ENCODE results near the gene EAPP. TPM values are rescaled to one million over a fixed set of nuclear protein-coding genes. Genes with fewer than 3 reads are reported as not detected.
"Not testable (repeated sequence)": the region's sequence is repeated elsewhere in the genome, so short reads cannot be mapped to it uniquely, and the experiment has no call there.

EAPP gene
- total RNA-seq, 2 experiments from 2014 or later: 28.6 to 35.8 TPM

DNA sequence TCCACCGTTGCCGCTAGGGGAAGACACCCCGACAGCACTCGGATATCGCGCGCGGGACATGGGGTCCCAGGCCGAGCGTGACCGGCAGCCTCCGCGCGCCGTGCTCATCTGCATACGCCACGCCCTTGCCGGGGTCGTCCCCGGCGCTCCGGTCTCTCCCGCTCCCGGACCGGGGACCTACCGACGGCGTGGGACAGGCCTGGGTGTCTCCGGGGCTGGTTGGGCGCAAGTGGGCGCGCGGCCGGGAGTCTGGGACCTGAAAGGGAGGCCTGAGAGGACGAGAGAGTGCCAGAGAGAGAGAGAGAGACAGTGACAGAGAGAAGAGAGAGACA lies 17.0 kb upstream of the EAPP start:
- H4K20me1 ChIP-seq (ENCODE audit: insufficient read depth, low read length); H3K9me2 ChIP-seq (ENCODE audit: insufficient read depth, low read length); H3K27ac ChIP-seq (ENCODE audit: low read depth, low read length, poor library complexity, severe bottlenecking); H2AFZ ChIP-seq (ENCODE audit: low read length); POLR2A ChIA-PET; intact Hi-C loops (cut with micrococcal nuclease; ENCODE audit: unreplicated experiment); H3K9me3 ChIP-seq (ENCODE audit: low read length); DNase-seq (ENCODE audit: low spot score); H3K4me2 ChIP-seq (ENCODE audit: low read length); H3K36me3 ChIP-seq (ENCODE audit: insufficient read depth, low read length); BruUV-seq (replicated peaks); CTCF ChIA-PET (ENCODE audit: unreplicated experiment); H3K79me2 ChIP-seq (ENCODE audit: insufficient read depth, low read depth, low read length); H3K4me3 ChIP-seq (ENCODE audit: low read depth, low read length, poor library complexity, severe bottlenecking): not testable (repeated sequence)
- peaks cover 12% of the 10 kb centered on the region for H3K4me1 ChIP-seq (ENCODE audit: insufficient read depth, low read length, poor library complexity, severe bottlenecking)

DNA sequence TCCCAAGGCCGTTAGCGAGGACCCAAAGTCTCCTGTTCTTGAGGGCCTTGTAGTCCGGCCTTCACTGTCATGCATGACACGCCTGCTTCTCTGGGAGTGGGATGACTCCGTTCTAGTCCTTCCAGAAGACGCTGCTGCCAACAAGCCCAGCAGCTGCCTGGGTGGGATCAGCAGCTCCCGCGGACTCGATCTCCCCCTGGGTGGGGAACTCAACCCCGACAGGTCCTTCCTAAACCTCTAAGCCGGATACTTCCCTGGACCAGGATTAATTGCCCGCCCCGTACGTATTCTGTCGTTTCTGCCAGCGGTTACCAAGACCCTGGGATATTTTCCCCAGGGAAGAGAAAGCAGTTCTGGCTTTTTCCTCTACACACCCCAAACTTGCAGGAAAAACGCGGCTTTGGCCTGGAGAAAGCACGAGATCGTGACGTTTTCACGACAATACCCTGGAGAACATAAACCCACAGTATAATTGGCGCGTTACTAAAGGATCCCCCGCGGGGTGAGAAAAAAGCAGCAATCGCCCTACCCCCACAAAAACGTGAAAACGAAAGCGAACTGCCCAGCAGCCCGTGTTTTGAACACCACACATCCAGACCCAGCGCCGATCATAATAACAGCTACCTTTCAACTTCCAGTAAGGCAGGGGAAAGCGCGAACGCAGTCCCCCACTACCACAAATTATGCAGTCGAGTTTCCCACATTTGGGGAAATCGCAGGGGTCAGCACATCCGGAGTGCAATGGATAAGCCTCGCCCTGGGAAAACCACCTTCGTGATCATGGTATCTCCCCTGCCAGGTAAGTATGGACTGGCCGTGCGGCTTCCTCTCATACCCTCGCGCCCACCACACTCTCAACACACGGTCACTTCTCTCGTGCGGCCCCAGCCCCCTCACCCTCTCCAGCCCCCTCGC lies 16.3 kb upstream of the EAPP start:
- H3K36me3 ChIP-seq (ENCODE audit: insufficient read depth, low read length); H2AFZ ChIP-seq (ENCODE audit: low read length); H3K4me3 ChIP-seq (ENCODE audit: low read depth, low read length, poor library complexity, severe bottlenecking); H3K79me2 ChIP-seq (ENCODE audit: insufficient read depth, low read depth, low read length); POLR2A ChIA-PET; intact Hi-C loops (cut with micrococcal nuclease; ENCODE audit: unreplicated experiment); H3K9me3 ChIP-seq (ENCODE audit: low read length); BruUV-seq (replicated peaks); H3K4me2 ChIP-seq (ENCODE audit: low read length); CTCF ChIA-PET (ENCODE audit: unreplicated experiment); H3K27ac ChIP-seq (ENCODE audit: low read depth, low read length, poor library complexity, severe bottlenecking); H4K20me1 ChIP-seq (ENCODE audit: insufficient read depth, low read length); H3K9me2 ChIP-seq (ENCODE audit: insufficient read depth, low read length); DNase-seq (ENCODE audit: low spot score): not testable (repeated sequence)
- H3K4me1 ChIP-seq (ENCODE audit: insufficient read depth, low read length, poor library complexity, severe bottlenecking): peaks cover 12% of the 10 kb centered on the region

DNA sequence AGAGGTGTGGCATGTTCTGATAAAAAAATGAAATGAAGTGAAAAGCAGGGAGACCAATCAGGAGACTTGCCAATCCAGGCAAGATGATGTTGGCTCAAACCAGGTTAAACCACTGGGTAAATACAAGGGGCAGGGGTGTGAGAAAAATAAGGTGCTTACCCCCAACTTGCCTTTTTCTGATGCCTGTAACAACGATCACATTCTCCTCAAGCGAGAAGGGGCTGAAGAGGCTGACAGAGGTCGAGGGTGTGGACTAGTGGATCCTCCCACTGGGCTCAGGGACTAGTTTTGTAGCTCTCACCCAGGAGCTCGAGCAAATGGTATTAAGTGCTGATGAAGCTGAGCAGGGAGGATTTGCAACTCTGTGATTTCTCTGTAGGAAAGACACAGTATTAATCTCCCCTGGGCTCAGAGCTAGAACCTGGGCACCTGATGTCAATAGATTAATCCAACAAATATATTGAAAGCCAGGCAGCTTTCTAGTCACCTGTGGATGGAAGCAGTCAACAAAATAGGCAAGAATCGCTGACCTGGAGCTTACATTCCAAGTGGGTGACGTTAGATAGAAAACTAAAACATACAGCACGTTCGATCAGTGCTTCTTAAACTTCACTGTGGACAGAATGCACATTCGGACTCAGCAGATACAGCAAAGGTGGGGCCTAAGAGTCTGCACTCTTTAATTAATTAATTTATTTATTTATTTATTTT lies 15.2 kb upstream of the EAPP start:
- H3K4me3 ChIP-seq (ENCODE audit: low read depth, low read length, poor library complexity, severe bottlenecking): peak overlapping the region; percentile 30
- POLR2A ChIA-PET: interaction anchor here (0.6 to 0.8 kb wide), 2 partner anchors 94 to 221 kb away, joined by 4 to 5 read pairs; no protein-coding TSS in a partner anchor
- H3K9me3 ChIP-seq (ENCODE audit: low read length): no peaks in the 10 kb centered on the region
- H3K36me3 ChIP-seq (ENCODE audit: insufficient read depth, low read length): no peaks in the 10 kb centered on the region
- intact Hi-C loops (cut with micrococcal nuclease; ENCODE audit: unreplicated experiment): no loop called here
- H2AFZ ChIP-seq (ENCODE audit: low read length): peak overlapping the region; percentile 23; the same call in 1 of the 2 replicates
- TF ChIP-seq, protein P1, sequence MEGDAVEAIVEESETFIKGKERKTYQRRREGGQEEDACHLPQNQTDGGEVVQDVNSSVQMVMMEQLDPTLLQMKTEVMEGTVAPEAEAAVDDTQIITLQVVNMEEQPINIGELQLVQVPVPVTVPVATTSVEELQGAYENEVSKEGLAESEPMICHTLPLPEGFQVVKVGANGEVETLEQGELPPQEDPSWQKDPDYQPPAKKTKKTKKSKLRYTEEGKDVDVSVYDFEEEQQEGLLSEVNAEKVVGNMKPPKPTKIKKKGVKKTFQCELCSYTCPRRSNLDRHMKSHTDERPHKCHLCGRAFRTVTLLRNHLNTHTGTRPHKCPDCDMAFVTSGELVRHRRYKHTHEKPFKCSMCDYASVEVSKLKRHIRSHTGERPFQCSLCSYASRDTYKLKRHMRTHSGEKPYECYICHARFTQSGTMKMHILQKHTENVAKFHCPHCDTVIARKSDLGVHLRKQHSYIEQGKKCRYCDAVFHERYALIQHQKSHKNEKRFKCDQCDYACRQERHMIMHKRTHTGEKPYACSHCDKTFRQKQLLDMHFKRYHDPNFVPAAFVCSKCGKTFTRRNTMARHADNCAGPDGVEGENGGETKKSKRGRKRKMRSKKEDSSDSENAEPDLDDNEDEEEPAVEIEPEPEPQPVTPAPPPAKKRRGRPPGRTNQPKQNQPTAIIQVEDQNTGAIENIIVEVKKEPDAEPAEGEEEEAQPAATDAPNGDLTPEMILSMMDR (conservative IDR thresholded peaks at IDR 0.05; ENCODE audit: low read length): no peak
- TF ChIP-seq EZH2phosphoT487 (IDR thresholded peaks at IDR 0.05; ENCODE audit: borderline replicate concordance, low read depth, low read length): no peak
- H3K79me2 ChIP-seq (ENCODE audit: insufficient read depth, low read depth, low read length): no peaks in the 10 kb centered on the region
- H3K4me1 ChIP-seq (ENCODE audit: insufficient read depth, low read length, poor library complexity, severe bottlenecking): peaks cover 12% of the 10 kb centered on the region
- TSS peak; percentile 81 for BruUV-seq (replicated peaks)
- H3K4me2 ChIP-seq (ENCODE audit: low read length): peak overlapping the region; percentile 62
- H4K20me1 ChIP-seq (ENCODE audit: insufficient read depth, low read length): no peaks in the 10 kb centered on the region
- peak; percentile 30 for DNase-seq (ENCODE audit: low spot score)
- peak overlapping the region; percentile 55 for H3K27ac ChIP-seq (ENCODE audit: low read depth, low read length, poor library complexity, severe bottlenecking)
- CTCF ChIA-PET (ENCODE audit: unreplicated experiment): no interaction called here
- no peaks in the 10 kb centered on the region for H3K9me2 ChIP-seq (ENCODE audit: insufficient read depth, low read length)

DNA sequence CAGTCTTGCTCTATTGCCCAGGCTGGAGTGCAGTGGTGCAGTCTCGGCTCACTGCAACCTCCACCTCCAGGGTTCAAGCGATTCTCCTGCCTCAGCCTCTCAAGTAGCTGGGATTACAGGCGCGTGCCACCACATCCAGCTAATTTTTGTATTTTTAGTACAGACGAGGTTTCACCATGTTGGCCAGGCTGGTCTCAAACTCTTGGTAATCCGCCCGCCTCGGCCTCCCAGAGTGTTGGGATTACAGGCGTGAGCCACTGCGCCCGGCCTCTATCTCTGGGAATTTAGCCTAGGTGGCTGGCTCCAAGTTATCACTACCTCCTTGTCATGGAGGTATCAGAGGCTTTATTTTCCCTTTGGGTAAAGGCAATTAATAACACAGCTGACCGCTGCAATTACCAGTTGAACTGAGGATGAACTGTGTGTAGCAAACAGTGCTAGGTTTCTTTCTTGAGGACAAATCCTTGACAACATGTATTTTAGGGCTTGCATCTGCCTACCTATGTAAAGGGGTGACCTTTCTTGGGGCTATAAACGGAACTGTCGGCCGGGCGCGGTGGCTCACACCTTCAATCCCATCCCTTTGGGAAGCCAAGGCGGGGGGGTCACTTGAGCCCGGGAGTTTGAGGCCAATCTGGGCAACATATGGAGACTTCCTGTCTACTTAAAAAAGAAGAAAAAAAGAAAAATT lies 9.9 kb upstream of the EAPP start:
- peaks cover 13% of the 10 kb centered on the region for H3K4me1 ChIP-seq (ENCODE audit: insufficient read depth, low read length, poor library complexity, severe bottlenecking)
- H3K36me3 ChIP-seq (ENCODE audit: insufficient read depth, low read length); H3K27ac ChIP-seq (ENCODE audit: low read depth, low read length, poor library complexity, severe bottlenecking); H3K4me2 ChIP-seq (ENCODE audit: low read length); intact Hi-C loops (cut with micrococcal nuclease; ENCODE audit: unreplicated experiment); H3K79me2 ChIP-seq (ENCODE audit: insufficient read depth, low read depth, low read length); CTCF ChIA-PET (ENCODE audit: unreplicated experiment); BruUV-seq (replicated peaks); H3K9me2 ChIP-seq (ENCODE audit: insufficient read depth, low read length); H2AFZ ChIP-seq (ENCODE audit: low read length); H4K20me1 ChIP-seq (ENCODE audit: insufficient read depth, low read length); H3K9me3 ChIP-seq (ENCODE audit: low read length); DNase-seq (ENCODE audit: low spot score); H3K4me3 ChIP-seq (ENCODE audit: low read depth, low read length, poor library complexity, severe bottlenecking): not testable (repeated sequence)
- POLR2A ChIA-PET: interaction anchor here (0.5 kb wide), 1 partner anchor 75 kb away, joined by 3 read pairs; no protein-coding TSS in a partner anchor

All from OCI-LY7 (cell line).